GM19467 (cell line): Measurements from ENCODE around the gene EXO5.
"Not testable (repeated sequence)": the region's sequence is repeated elsewhere in the genome, so short reads cannot be mapped to it uniquely, and the experiment has no call there.

Experiments used
- ATAC-seq: cut with Tn5 transposase; IDR thresholded peaks from one replicate; pipeline ENCODE4 v1.9.1; 2021; ENCODE audit warnings: mild to moderate bottlenecking, moderate library complexity; ENCODE audit not compliant: unreplicated experiment

Gene EXO5

GRCh38 chr1:40508375-40509341 lies at the start of gene EXO5:
Gene EXO5 (plus strand): TSS chr1:40508767. CDS start chr1:40514545, 5,778 bp downstream.
- peak; percentile 74 for ATAC-seq

GRCh38 chr1:40462956-40463590 lies 45.5 kb upstream of the EXO5 start:
- no peak for ATAC-seq

- no peak for ATAC-seq
Observed at GRCh38 chr1:40469327-40469726, 39.2 kb upstream of the EXO5 start.

GRCh38 chr1:40475268-40475667 lies 33.3 kb upstream of the EXO5 start:
- ATAC-seq = no peak

GRCh38 chr1:40476924-40477677 lies 31.5 kb upstream of the EXO5 start, which contains the start of gene ZFP69:
Gene ZFP69 (plus strand): TSS chr1:40477290. CDS start chr1:40479362, 2,072 bp downstream.
- ATAC-seq = peak; percentile 76

GRCh38 chr1:40477678-40478053 lies 30.9 kb upstream of the EXO5 start:
- ATAC-seq = no peak

GRCh38 chr1:40478276-40478675 lies 30.3 kb upstream of the EXO5 start:
- no peak for ATAC-seq

GRCh38 chr1:40479156-40479555 lies 29.4 kb upstream of the EXO5 start:
- no peak for ATAC-seq

- ATAC-seq = no peak
Observed at GRCh38 chr1:40495315-40495903, 13.2 kb upstream of the EXO5 start.

GRCh38 chr1:40502651-40503050 lies 5.9 kb upstream of the EXO5 start:
- not testable (repeated sequence) for ATAC-seq

- no peak for ATAC-seq
Observed at GRCh38 chr1:40507973-40508372, 594 bp upstream of the EXO5 start.

GRCh38 chr1:40519517-40519916 lies 10.9 kb downstream of the EXO5 start:
- ATAC-seq = no peak

GRCh38 chr1:40530735-40531380 lies 22.3 kb downstream of the EXO5 start:
- peak; percentile 5 for ATAC-seq

GRCh38 chr1:40531381-40532061 lies 23.0 kb downstream of the EXO5 start, which contains the start of gene ZNF684:
Gene ZNF684 (plus strand): TSS chr1:40531637. CDS start chr1:40533167, 1,530 bp downstream.
- ATAC-seq = peak; percentile 89

- ATAC-seq = no peak
Observed at GRCh38 chr1:40532062-40532389, 23.5 kb downstream of the EXO5 start.

GRCh38 chr1:40532844-40533424 lies 24.4 kb downstream of the EXO5 start:
- no peak for ATAC-seq

GRCh38 chr1:40534589-40534988 lies 26.0 kb downstream of the EXO5 start:
- no peak for ATAC-seq

GRCh38 chr1:40535732-40536131 lies 27.2 kb downstream of the EXO5 start:
- ATAC-seq = no peak

- no peak for ATAC-seq
Observed at GRCh38 chr1:40539338-40539737, 30.8 kb downstream of the EXO5 start.
